ENCODE results near the gene ANGEL2. TPM values are rescaled to one million over a fixed set of nuclear protein-coding genes. Genes with fewer than 3 reads are reported as not detected.

Gene ANGEL2
- total and polyA plus RNA-seq, 12 donors, result 17.7 to 47.3 (median 27.6) TPM

DNA sequence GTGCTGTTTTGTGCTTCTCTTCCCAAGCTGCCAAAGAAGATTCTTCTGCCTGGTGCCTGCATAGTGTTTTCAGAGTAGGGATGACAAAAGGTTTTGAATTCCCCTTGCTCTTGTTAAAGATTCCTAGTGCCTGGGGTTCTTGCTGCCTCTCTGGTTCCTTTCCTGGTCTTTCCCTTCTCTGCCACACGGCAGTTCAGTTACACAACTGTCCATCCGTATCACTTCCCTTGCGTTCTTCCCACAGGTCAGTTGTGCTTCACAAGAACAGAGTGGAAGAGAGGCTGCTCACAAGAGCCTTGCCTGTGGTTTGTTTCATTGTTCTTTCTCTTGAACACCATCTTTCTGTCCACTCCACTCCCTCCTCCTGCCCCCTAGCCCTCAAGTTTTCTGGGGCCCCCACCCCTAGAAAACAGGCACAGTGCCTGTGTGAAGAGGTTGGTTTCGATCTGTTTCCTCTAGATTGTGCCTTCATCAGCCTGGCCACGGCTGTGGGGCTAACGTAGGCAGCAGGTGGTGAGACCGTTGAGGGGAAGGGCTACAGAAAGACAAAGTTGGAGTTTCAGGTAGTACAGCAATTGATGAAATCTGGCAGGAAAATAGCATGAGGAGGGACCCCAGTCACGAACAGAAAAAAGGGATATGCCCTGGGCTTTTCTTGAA, 59.6 kb downstream of the ANGEL2 start:
- Histone ChIP-seq H3K9me3 (replicated peaks in 1 of 3) (no peaks in the 10 kb centered on the region), H3K27ac (no peak overlapping the region), H3K4me3 (no peak overlapping the region), H3K27me3 (peaks cover 1% of the 10 kb centered on the region), H3K4me1 (replicated peaks in 1 of 2) (peaks cover under 1% of the 10 kb centered on the region in 2 donors), H3K36me3 (replicated peaks in 1 of 2) (no peaks in the 10 kb centered on the region)
- no peak for TF ChIP-seq POLR2A (IDR thresholded peaks at IDR 0.05)
- TF ChIP-seq CTCF (IDR thresholded peaks at IDR 0.05), result no peak
- 70 to 86% (median 79%) methylated on average over 8 of the region's 8 CpGs for WGBS, 4 donors
- intact Hi-C loops (cut with DNase I), result no loop called here
- DNase-seq, result no peak

DNA sequence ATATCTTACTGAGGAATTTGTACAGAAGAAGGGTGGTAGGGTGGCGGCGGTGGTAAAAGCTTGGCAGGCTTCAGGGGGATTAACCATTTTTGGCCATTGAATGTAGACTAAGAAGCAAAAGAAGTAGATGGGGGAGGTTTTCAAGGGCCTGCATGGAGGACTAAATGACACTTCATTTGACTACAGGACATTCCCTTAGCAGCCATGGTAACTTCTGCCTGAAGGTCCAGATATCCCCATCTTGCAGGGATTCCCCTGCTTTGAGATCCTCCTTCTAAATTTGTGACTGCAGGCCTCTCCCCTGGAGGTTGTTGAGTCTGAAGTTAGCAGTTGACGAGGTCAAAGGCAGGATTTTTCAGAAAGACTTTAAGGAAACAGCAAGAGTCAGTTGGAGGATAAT, 60.6 kb downstream of the ANGEL2 start:
- Histone ChIP-seq H3K36me3 (replicated peaks in 1 of 2) (no peaks in the 10 kb centered on the region), H3K4me1 (replicated peaks in 1 of 2) (peaks cover 9 to 10% of the 10 kb centered on the region in 2 donors), H3K4me3 (no peak overlapping the region), H3K9me3 (replicated peaks in 1 of 3) (no peaks in the 10 kb centered on the region), H3K27ac (no peak overlapping the region), H3K27me3 (peaks cover 6% of the 10 kb centered on the region)
- TF ChIP-seq POLR2A (IDR thresholded peaks at IDR 0.05) (no peak), CTCF (IDR thresholded peaks at IDR 0.05) (no peak)
- whole genome bisulfite sequencing, 4 donors, result 91 to 98% (median 96%) methylated on average over 3 of the region's 3 CpGs
- DNase-seq, result no peak
- intact Hi-C loops (cut with DNase I), result no loop called here

- peaks cover 12 to 13% of the 10 kb centered on the region in 2 donors for H3K4me1 ChIP-seq (replicated peaks in 1 of 2)
- no peak overlapping the region for H3K4me3 ChIP-seq
- no peaks in the 10 kb centered on the region for H3K36me3 ChIP-seq (replicated peaks in 1 of 2)
- H3K27me3 ChIP-seq, result peaks cover 6% of the 10 kb centered on the region
- no peaks in the 10 kb centered on the region for H3K9me3 ChIP-seq (replicated peaks in 1 of 3)
- DNase-seq, result no peak
- TF ChIP-seq POLR2A (IDR thresholded peaks at IDR 0.05) (no peak), CTCF (IDR thresholded peaks at IDR 0.05) (no peak)
- intact Hi-C loops (cut with DNase I), result no loop called here
- WGBS, 4 donors, result 84 to 96% (median 95%) methylated on average over 6 of the region's 6 CpGs
- no peak overlapping the region for H3K27ac ChIP-seq
These were observed 61.2 kb downstream of the ANGEL2 start for GRCh38 chr1:212954514-212954913.

- intact Hi-C loops (cut with DNase I), result no loop called here
- no peak overlapping the region for H3K4me3 ChIP-seq
- WGBS, 4 donors, result 74 to 82% (median 75%) methylated on average over 3 of the region's 3 CpGs
- H3K4me1 ChIP-seq (replicated peaks in 1 of 2), result peaks cover 12 to 13% of the 10 kb centered on the region in 2 donors
- peaks cover 6% of the 10 kb centered on the region for H3K27me3 ChIP-seq
- no peaks in the 10 kb centered on the region for H3K9me3 ChIP-seq (replicated peaks in 1 of 3)
- TF ChIP-seq POLR2A (IDR thresholded peaks at IDR 0.05) (no peak), CTCF (IDR thresholded peaks at IDR 0.05) (no peak)
- DNase-seq, result no peak
- no peak overlapping the region for H3K27ac ChIP-seq
- H3K36me3 ChIP-seq (replicated peaks in 1 of 2), result no peaks in the 10 kb centered on the region
These were observed 62.3 kb downstream of the ANGEL2 start for GRCh38 chr1:212953321-212953720.

Data from adrenal gland (tissue), 12 donors.